ENCODE data around the gene ZNF597.

Gene ZNF597

GRCh38 chr16:3443108-3444031 is at the start of gene ZNF597, which contains the start of gene NAA60:
Gene ZNF597 (minus strand): TSS chr16:3443504. CDS start chr16:3443153, 351 bp downstream.
Gene NAA60 (plus strand): TSS chr16:3443680. CDS start chr16:3476228, 32,548 bp downstream.
- DNase-seq (ENCODE audit: low read depth in 2 of 2) = peak; percentile 54 to 75

GRCh38 chr16:3492356-3492755 is 49.1 kb upstream of the ZNF597 start:
- no peak for DNase-seq (ENCODE audit: low read depth in 2 of 2)

GRCh38 chr16:3490911-3491629 is 47.8 kb upstream of the ZNF597 start:
- no peak for DNase-seq (ENCODE audit: low read depth in 2 of 2)

GRCh38 chr16:3488801-3489200 is 45.5 kb upstream of the ZNF597 start:
- DNase-seq (ENCODE audit: low read depth in 2 of 2) = no peak

- DNase-seq (ENCODE audit: low read depth in 2 of 2) = no peak
These were observed 44.5 kb upstream of the ZNF597 start for GRCh38 chr16:3487521-3488410.

GRCh38 chr16:3486506-3487215 is 43.4 kb upstream of the ZNF597 start:
- DNase-seq (ENCODE audit: low read depth in 2 of 2) = no peak

GRCh38 chr16:3485821-3486505 is 42.7 kb upstream of the ZNF597 start:
- DNase-seq (ENCODE audit: low read depth in 2 of 2) = no peak

GRCh38 chr16:3485097-3485745 is 41.9 kb upstream of the ZNF597 start:
- DNase-seq (ENCODE audit: low read depth in 2 of 2) = no peak

GRCh38 chr16:3484318-3485096 is 41.2 kb upstream of the ZNF597 start:
- DNase-seq (ENCODE audit: low read depth in 2 of 2) = no peak

- no peak for DNase-seq (ENCODE audit: low read depth in 2 of 2)
These were observed 39.4 kb upstream of the ZNF597 start for GRCh38 chr16:3482659-3483241.

- DNase-seq (ENCODE audit: low read depth in 2 of 2) = no peak
These were observed 38.7 kb upstream of the ZNF597 start for GRCh38 chr16:3481696-3482658.

- no peak for DNase-seq (ENCODE audit: low read depth in 2 of 2)
These were observed 37.8 kb upstream of the ZNF597 start for GRCh38 chr16:3480901-3481695.

- DNase-seq (ENCODE audit: low read depth in 2 of 2) = no peak
These were observed 36.4 kb upstream of the ZNF597 start for GRCh38 chr16:3479654-3480216.

GRCh38 chr16:3478242-3478925 is 35.1 kb upstream of the ZNF597 start:
- no peak for DNase-seq (ENCODE audit: low read depth in 2 of 2)

- DNase-seq (ENCODE audit: low read depth in 2 of 2) = no peak
These were observed 33.1 kb upstream of the ZNF597 start for GRCh38 chr16:3476409-3476808.

Measured in stimulated activated CD4-positive, alpha-beta T cell treated with anti-CD3 and anti-CD28 coated beads, Interleukin-4, amount 100 ng/mL, for 48 hours (primary cell).